PC-3 (cell line): ENCODE data around the gene NCBP3. TPM values are rescaled to one million over a fixed set of nuclear protein-coding genes. Genes with fewer than 3 reads are reported as not detected.

Source experiments
- ATAC-seq: fragments of 200-7000 bp; cut with Tn5 transposase; 2 replicates; pipeline ENCODE4 v1.9.1; 2020; ENCODE audit warnings: mild to moderate bottlenecking, moderate library complexity
- BruUV-seq: library from RNA; stranded (reverse); fragments of 400-500 nt; replicated peaks from 2 replicates; lab custom pipeline; 2021; lab: Mats Ljungman, UMichigan
- CTCF ChIA-PET: fragments of 300-600 bp; sonication (Branson Sonifier 250); formaldehyde crosslinking; loops from one replicate; lab custom pipeline; 2022; ENCODE audit warnings: antibody characterized with exemption; lab: Charles Lee
- POLR2A ChIA-PET: fragments of 300-600 bp; sonication (Branson Sonifier 250); formaldehyde crosslinking; loops from one replicate; lab custom pipeline; 2022; ENCODE audit warnings: antibody characterized with exemption; ENCODE audit not compliant: unreplicated experiment; lab: Charles Lee
- DNase-seq: peaks from one replicate; pipeline ENCODE4 v3.0.0-alpha.2; 2015
- H2AFZ ChIP-seq: fragments of 300-600 bp; sonication (generic); 2 replicates; pipeline ENCODE4 v1.6.0; 2016; ENCODE audit warnings: antibody characterized with exemption, low read length
- H3F3A ChIP-seq: fragments of 300-600 bp; sonication (generic); one replicate; pipeline ENCODE4 v1.6.0; 2017; ENCODE audit warnings: antibody characterized with exemption, low read length, control low read depth, mild to moderate bottlenecking; ENCODE audit not compliant: unreplicated experiment
- H3K27ac ChIP-seq: fragments of 300-600 bp; sonication (generic); 2 replicates; pipeline ENCODE4 v1.5.1; 2016; ENCODE audit warnings: mild to moderate bottlenecking, low read length
- H3K27me3 ChIP-seq: fragments of 300-600 bp; sonication (generic); 2 replicates; pipeline ENCODE4 v1.6.1; 2016; ENCODE audit warnings: low read length, mixed read lengths
- H3K36me3 ChIP-seq: fragments of 300-600 bp; sonication (generic); 2 replicates; pipeline ENCODE4 v1.6.1; 2016; ENCODE audit warnings: low read depth, mixed run types, low read length, mixed read lengths
- H3K4me1 ChIP-seq: fragments of 300-600 bp; sonication (generic); 2 replicates; pipeline ENCODE4 v1.5.1; 2016; ENCODE audit warnings: low read length; ENCODE audit not compliant: insufficient read depth
- H3K4me2 ChIP-seq: fragments of 300-600 bp; sonication (generic); 2 replicates; pipeline ENCODE4 v1.6.0; 2016; ENCODE audit warnings: low read length
- H3K4me3 ChIP-seq: fragments of 300-600 bp; sonication (generic); 2 replicates; pipeline ENCODE4 v1.5.1; 2016; ENCODE audit warnings: mild to moderate bottlenecking, low read length, mixed read lengths
- H3K79me2 ChIP-seq: fragments of 300-600 bp; sonication (generic); 2 replicates; pipeline ENCODE4 v1.6.1; 2017; ENCODE audit warnings: low read length, mixed read lengths
- H3K9ac ChIP-seq: fragments of 300-600 bp; sonication (generic); 2 replicates; pipeline ENCODE4 v1.6.0; 2016; ENCODE audit warnings: mild to moderate bottlenecking, low read length
- H3K9me2 ChIP-seq: fragments of 300-600 bp; sonication (generic); replicated peaks from 2 replicates; pipeline ENCODE4 v1.6.1; 2016; ENCODE audit warnings: mixed run types, low read length, mixed read lengths
- H3K9me3 ChIP-seq: fragments of 300-600 bp; sonication (generic); 2 replicates; pipeline ENCODE4 v1.6.1; 2016; ENCODE audit warnings: low read length, mixed read lengths
- H4K20me1 ChIP-seq: fragments of 300-600 bp; sonication (generic); 2 replicates; pipeline ENCODE4 v1.6.1; 2016; ENCODE audit warnings: low read length, mixed read lengths
- EZH2 ChIP-seq: fragments of 300-600 bp; sonication (generic); IDR thresholded peaks from one replicate; pipeline ENCODE4 v1.6.1; 2017; ENCODE audit warnings: antibody characterized with exemption, mild to moderate bottlenecking, low read length; ENCODE audit not compliant: unreplicated experiment
- EZH2phosphoT487 ChIP-seq: fragments of 300-600 bp; sonication (generic); IDR thresholded peaks from 2 replicates; pipeline ENCODE4 v1.6.1; 2018; ENCODE audit warnings: mild to moderate bottlenecking, antibody characterized with exemption, low read length, borderline replicate concordance
- intact Hi-C: fragments of 100-400 bp; cut with micrococcal nuclease; formaldehyde crosslinking; loops from 2 replicates; pipeline ENCODE4 v1.9.0; 2023
- total RNA-seq: library from RNA; depleted of rRNA; stranded (reverse); fragments of >200 nt; gene quantifications from 2 replicates; pipeline ENCODE4 v1.2.3, GENCODE V29; 2014
- TF ChIP-seq, protein P1 (sequence below): fragments of 300-600 bp; sonication (generic); conservative IDR thresholded peaks from 2 replicates; pipeline ENCODE4 v1.5.1; 2017; ENCODE audit warnings: antibody characterized with exemption, low read depth, mild to moderate bottlenecking, low read length

The NCBP3 gene
- total RNA-seq, 1 experiment from 2014 or later: 21.0 TPM

DNA sequence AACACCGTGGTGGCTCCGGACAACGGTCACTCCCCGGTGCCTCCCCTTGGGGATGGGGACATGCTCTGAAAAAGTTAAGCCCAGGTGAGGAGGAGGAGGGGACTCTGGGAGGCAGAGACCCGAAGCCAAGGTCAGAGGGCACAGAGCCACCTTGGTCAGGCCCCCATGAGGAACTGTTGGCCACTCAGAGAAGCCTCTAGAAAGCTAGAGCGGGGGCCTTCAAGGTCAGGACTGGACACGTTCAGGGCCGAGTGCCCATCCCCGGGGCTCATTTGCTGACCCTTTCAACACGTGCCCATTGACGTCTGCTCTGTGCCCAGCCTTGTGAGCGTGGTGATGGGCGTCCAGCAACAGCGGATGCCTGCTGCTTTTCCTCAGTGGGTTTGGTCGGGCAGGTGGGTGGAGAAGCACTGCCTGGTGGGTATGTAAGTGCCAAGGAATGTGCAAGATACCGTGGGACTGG, 84.1 kb downstream of the NCBP3 start:
- TF ChIP-seq, protein P1, sequence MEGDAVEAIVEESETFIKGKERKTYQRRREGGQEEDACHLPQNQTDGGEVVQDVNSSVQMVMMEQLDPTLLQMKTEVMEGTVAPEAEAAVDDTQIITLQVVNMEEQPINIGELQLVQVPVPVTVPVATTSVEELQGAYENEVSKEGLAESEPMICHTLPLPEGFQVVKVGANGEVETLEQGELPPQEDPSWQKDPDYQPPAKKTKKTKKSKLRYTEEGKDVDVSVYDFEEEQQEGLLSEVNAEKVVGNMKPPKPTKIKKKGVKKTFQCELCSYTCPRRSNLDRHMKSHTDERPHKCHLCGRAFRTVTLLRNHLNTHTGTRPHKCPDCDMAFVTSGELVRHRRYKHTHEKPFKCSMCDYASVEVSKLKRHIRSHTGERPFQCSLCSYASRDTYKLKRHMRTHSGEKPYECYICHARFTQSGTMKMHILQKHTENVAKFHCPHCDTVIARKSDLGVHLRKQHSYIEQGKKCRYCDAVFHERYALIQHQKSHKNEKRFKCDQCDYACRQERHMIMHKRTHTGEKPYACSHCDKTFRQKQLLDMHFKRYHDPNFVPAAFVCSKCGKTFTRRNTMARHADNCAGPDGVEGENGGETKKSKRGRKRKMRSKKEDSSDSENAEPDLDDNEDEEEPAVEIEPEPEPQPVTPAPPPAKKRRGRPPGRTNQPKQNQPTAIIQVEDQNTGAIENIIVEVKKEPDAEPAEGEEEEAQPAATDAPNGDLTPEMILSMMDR: no peak
- TF ChIP-seq EZH2phosphoT487 (no peak), EZH2 (no peak)
- ChIA-PET POLR2A (no interaction called here), CTCF (no interaction called here)
- no TSS peak for BruUV-seq
- Histone ChIP-seq H3K9ac (no peak overlapping the region), H3K4me3 (no peak overlapping the region), H2AFZ (no peak overlapping the region), H3F3A (no peaks in the 10 kb centered on the region), H3K4me2 (no peak overlapping the region), H3K4me1 (no peaks in the 10 kb centered on the region), H3K9me2 (no peaks in the 10 kb centered on the region), H4K20me1 (no peaks in the 10 kb centered on the region), H3K79me2 (no peaks in the 10 kb centered on the region), H3K27ac (no peak overlapping the region), H3K9me3 (no peaks in the 10 kb centered on the region), H3K27me3 (no peaks in the 10 kb centered on the region), H3K36me3 (no peaks in the 10 kb centered on the region)
- intact Hi-C loops: no loop called here
- ATAC-seq (no peak), DNase-seq (no peak)

DNA sequence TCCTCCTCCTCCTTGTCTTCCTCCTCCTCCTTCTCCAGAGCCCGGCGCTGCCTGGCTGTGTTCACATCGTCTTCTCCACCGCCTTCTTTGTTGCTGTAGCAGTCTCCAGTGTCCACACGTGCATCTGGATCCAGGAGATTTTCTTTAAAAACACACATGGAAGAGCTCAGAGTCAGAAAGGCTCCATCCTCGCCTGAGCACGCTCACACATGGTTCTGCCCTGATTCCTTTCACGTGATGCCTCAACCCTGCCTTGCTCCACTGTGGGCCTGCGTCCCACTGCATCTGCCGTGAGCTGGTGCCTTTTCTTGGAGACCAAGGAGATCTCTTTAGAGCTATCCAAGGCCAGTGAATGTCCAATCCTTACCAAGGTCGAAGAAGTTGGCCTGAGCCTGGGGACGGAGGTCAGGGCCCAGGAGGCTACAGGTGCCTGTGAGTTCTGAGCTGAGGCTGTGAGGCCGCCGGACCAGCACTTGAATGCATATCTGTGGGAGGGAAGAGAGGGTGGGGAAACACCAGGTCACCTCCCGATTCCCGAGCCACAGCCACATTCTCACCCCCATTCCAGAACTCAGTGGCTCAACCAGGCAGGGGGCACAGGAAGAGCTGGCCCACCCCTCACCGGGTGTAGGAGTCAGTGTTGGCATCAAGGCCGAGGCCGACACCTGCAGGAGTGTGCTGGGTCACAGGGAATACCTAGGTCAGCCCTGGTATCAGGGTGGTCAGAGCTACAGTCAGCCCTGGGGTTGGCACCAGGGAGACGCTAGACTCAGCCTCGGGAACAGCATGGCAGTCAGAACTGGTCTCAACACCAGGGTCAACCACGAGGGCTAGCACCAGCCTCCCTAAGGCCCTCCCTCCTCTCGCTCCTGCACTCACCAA, 84.8 kb downstream of the NCBP3 start:
- Histone ChIP-seq H3K4me1 (no peaks in the 10 kb centered on the region), H3K27ac (no peak overlapping the region), H3K79me2 (no peaks in the 10 kb centered on the region), H4K20me1 (no peaks in the 10 kb centered on the region), H3K4me2 (no peak overlapping the region), H3K9me3 (no peaks in the 10 kb centered on the region), H3K9ac (no peak overlapping the region), H3K4me3 (no peak overlapping the region), H3K27me3 (no peaks in the 10 kb centered on the region), H3K9me2 (no peaks in the 10 kb centered on the region), H2AFZ (no peak overlapping the region), H3F3A (no peaks in the 10 kb centered on the region), H3K36me3 (no peaks in the 10 kb centered on the region)
- ChIA-PET CTCF (no interaction called here), POLR2A (no interaction called here)
- TF ChIP-seq EZH2 (no peak), EZH2phosphoT487 (no peak)
- TF ChIP-seq, protein P1: no peak
- intact Hi-C loops: no loop called here
- no TSS peak for BruUV-seq
- DNase-seq: no peak
- ATAC-seq: no peak

DNA sequence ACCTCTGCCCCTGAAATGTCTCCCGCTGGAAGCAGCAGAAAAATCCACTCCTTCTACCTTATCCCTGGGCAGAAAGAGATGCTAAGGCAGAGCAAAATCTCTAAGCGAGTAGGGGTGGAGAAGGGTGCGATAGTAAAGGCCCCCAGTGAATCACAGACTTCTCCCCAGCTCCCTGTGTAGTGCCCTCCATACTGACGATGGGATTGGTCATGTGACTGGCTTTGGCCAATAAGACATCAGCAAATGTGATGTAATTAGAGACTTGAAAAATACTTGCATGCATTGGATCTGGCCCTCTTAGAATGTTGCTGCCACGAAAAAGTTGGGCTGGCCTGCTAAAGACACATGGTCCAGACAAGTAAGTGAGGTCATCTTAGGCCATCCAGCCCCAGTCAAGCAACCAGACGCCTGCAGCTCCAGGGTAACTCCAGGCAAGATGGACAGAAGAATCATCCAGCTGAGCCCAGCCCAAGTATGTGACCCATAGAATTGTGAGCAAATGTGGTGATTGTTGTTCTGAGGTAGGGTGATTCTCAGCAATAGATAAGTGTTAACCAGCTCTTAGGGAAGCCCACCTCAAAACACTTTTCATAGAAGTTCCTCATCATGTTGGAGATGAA, 86.3 kb downstream of the NCBP3 start:
- no peaks in the 10 kb centered on the region for H3K9me2 ChIP-seq
- H3K79me2 ChIP-seq: no peaks in the 10 kb centered on the region
- no peak for TF ChIP-seq EZH2phosphoT487
- TF ChIP-seq, protein P1: no peak
- H3F3A ChIP-seq: no peaks in the 10 kb centered on the region
- no peaks in the 10 kb centered on the region for H3K9me3 ChIP-seq
- no peak overlapping the region for H2AFZ ChIP-seq
- DNase-seq (no peak), ATAC-seq (no peak)
- no peak overlapping the region for H3K4me3 ChIP-seq
- no TSS peak for BruUV-seq
- H3K27me3 ChIP-seq: no peaks in the 10 kb centered on the region
- H4K20me1 ChIP-seq: no peaks in the 10 kb centered on the region
- intact Hi-C loops: no loop called here
- no peak overlapping the region for H3K9ac ChIP-seq
- H3K4me1 ChIP-seq: peaks cover 4% of the 10 kb centered on the region; the same call in 1 of the 2 replicates
- no peaks in the 10 kb centered on the region for H3K36me3 ChIP-seq
- ChIA-PET CTCF (no interaction called here), POLR2A (no interaction called here)
- no peak overlapping the region for H3K4me2 ChIP-seq
- H3K27ac ChIP-seq: no peak overlapping the region
